Epithelial cell of esophagus (primary cell): ENCODE data around the gene NLRC5.

ENCODE experiments used
- DNase-seq: peaks from one replicate; pipeline ENCODE4 v3.0.0; 2010; ENCODE audit warnings: low read depth
- H3K4me3 ChIP-seq: 2 replicates; pipeline ENCODE4 v1.5.1; 2011; ENCODE audit warnings: mild to moderate bottlenecking, low read length, control low read depth
- CTCF ChIP-seq: IDR thresholded peaks from 2 replicates; pipeline ENCODE4 v1.5.1; 2011; ENCODE audit warnings: low read depth, mild to moderate bottlenecking, low read length, control low read depth, inconsistent platforms; ENCODE audit not compliant: insufficient read depth; ENCODE audit errors: missing control alignments

NLRC5 gene

GRCh38 chr16:57008440-57008839 is 19.1 kb downstream of the NLRC5 start:
- no peak for DNase-seq
- no peak for TF ChIP-seq CTCF
- no peak overlapping the region for H3K4me3 ChIP-seq

DNA sequence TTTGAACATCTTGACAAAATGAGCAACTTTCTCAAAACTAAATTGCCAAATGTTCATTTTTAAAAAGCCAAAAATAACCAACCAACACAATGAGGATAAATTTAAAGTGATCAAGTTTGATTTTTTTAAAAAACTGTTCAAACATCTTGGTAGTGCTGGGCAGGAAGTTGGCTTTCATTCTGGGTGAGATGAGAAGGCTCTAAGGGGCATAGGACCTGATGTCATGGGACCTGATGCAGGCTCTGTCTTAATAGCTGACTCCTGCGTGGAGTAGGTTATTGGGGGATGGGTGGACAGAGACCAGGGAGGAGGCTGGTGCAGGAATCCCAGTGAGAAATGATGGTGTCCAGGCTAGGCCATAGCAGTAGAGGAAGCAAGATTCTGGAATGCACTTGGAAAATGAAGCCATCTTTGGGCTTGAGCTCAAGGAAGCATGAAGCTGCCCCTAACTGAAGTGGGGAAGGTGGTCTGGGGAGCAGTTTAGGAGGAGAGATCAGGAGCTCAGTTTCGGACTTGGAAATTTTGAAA is 20.4 kb downstream of the NLRC5 start:
- no peak overlapping the region for H3K4me3 ChIP-seq
- no peak for TF ChIP-seq CTCF
- no peak for DNase-seq

DNA sequence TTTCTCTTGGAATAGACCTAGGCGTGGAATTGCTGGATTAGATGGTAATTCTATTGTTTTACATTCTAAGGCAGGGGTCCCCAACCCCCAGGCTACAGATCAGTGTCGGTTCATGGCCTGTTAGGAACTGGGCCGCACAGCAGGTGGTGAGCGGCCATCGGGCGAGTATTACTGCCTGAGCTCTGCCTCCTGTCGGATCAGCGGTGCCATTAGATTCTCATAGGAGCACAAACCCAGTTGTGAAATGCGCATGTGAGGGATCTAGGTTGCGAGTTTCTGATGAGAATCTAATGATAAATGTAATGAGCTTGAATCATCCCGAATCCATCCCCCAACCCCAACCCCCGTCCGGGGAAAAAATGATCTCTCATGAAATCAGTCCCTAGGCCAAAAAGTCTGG is 23.0 kb downstream of the NLRC5 start:
- no peak overlapping the region for H3K4me3 ChIP-seq
- DNase-seq = no peak
- TF ChIP-seq CTCF = no peak

DNA sequence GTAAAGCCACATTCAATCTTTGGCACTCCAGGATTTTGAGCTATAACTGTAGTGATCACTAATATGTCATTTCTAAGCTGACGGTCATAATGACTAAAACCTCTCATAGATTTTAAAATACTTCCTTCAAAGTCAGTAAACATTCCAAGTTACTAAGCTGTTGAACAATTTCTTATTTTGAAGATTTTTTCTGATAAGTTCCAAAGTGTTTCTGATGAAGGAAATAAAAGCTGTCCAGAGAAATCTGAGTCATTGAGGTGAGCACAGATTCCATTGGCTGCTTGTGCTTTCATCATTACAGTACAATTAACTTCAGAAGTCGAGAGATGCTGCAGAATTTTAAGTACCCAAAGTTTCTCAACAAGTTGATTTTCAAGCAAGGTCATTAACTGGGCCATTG is 23.9 kb downstream of the NLRC5 start:
- DNase-seq = peak; percentile 46
- no peak overlapping the region for H3K4me3 ChIP-seq
- TF ChIP-seq CTCF = no peak

DNA sequence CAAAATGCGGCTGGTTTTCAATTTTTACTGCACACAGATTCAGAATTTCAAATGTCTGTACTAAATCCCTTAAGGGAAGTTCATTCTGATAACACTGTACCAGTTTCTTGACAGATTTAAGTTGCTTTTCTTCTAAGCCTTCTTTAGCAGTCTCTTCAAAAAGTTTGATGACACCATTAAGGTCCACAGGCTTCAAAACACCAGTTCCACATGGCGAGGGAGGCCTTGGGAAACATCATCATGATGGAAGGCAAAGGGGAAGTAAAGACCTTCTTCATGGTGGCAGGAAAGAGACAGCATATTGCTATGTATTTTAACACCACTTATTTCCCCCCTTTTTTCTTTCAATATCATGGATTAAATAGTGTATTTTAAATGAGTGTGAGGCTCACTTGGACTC is 24.5 kb downstream of the NLRC5 start:
- no peak for DNase-seq
- no peak for TF ChIP-seq CTCF
- H3K4me3 ChIP-seq = no peak overlapping the region

GRCh38 chr16:57016301-57016700 is 26.9 kb downstream of the NLRC5 start:
- H3K4me3 ChIP-seq = no peak overlapping the region
- no peak for DNase-seq

More at GRCh38 chr16:57016301-57016700, 26.9 kb downstream of the NLRC5 start:
- no peak for TF ChIP-seq CTCF
